Measurements from ENCODE around the gene APBB2.

DNA sequence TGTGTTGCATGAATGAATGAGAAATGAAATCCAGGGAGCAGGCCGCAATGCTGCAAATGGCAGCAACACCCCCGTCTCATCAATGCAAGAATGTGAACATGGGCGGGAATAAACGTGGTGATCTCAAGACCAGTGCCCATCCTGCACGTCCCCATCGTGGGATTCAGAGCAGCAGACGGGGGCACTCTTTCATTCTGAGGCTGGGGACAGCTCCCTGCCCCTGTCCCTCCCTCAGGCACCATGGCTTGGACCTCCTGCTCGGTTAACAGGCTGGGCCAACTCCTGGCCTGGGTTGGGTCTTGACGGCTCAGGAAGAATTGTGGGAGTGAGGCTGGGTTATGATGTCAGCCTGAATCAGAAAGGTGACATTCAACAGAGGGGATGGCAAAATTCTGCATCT, 385.7 kb downstream of the APBB2 start:
- TF ChIP-seq EZH2 (IDR thresholded peaks at IDR 0.05; ENCODE audit: insufficient read depth, poor library complexity, severe bottlenecking) (no peak), EZH2phosphoT487 (IDR thresholded peaks at IDR 0.05; ENCODE audit: insufficient read depth, low read depth) (no peak)
